ENCODE data around the gene DNAJA2.

DNA sequence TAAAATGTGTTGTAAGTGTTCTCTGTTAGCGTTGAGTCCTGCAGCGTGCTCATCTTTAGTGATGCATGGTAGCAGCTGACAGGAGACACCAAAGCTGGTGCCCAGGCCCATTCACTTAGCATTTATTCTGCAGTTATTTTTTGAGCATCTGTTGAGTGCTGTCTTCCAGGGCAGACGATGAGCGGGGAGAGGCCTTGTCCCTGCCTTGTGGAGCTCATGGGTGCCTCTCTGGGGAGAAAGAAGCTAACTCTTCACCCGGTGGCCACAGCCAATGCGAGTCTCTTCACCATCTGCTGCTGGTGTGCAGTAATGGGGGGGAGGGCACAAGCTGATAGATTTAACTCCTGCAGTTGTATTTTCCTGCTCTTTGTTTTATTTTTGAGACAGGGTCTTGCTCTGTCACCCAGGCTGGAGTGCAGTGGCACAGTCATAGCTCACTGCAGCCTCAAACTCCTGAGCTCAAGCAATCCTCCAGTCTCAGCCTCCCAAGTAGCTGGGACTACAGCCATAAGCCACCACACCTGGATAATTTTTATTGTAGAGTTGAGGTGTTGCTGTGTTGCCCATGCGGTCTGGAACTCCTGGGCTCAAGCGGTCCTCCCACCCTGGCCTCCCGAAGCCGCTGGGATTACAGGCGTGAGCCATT lies 58.8 kb downstream of the DNAJA2 start:
- TF ChIP-seq, protein P1, sequence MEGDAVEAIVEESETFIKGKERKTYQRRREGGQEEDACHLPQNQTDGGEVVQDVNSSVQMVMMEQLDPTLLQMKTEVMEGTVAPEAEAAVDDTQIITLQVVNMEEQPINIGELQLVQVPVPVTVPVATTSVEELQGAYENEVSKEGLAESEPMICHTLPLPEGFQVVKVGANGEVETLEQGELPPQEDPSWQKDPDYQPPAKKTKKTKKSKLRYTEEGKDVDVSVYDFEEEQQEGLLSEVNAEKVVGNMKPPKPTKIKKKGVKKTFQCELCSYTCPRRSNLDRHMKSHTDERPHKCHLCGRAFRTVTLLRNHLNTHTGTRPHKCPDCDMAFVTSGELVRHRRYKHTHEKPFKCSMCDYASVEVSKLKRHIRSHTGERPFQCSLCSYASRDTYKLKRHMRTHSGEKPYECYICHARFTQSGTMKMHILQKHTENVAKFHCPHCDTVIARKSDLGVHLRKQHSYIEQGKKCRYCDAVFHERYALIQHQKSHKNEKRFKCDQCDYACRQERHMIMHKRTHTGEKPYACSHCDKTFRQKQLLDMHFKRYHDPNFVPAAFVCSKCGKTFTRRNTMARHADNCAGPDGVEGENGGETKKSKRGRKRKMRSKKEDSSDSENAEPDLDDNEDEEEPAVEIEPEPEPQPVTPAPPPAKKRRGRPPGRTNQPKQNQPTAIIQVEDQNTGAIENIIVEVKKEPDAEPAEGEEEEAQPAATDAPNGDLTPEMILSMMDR (IDR thresholded peaks at IDR 0.05), result no peak
- TF ChIP-seq, protein P2, sequence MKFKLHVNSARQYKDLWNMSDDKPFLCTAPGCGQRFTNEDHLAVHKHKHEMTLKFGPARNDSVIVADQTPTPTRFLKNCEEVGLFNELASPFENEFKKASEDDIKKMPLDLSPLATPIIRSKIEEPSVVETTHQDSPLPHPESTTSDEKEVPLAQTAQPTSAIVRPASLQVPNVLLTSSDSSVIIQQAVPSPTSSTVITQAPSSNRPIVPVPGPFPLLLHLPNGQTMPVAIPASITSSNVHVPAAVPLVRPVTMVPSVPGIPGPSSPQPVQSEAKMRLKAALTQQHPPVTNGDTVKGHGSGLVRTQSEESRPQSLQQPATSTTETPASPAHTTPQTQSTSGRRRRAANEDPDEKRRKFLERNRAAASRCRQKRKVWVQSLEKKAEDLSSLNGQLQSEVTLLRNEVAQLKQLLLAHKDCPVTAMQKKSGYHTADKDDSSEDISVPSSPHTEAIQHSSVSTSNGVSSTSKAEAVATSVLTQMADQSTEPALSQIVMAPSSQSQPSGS (CRISPR knock-in tag; IDR thresholded peaks at IDR 0.05; ENCODE audit: borderline replicate concordance, low read depth), result no peak
- no peak for TF ChIP-seq CREM (CRISPR knock-in tag; IDR thresholded peaks at IDR 0.05)
- TF ChIP-seq FOXK1 (CRISPR knock-in tag; IDR thresholded peaks at IDR 0.05), result no peak
- TF ChIP-seq MXD4 (CRISPR knock-in tag; IDR thresholded peaks at IDR 0.05; ENCODE audit: borderline replicate concordance), result no peak
- TF ChIP-seq, protein P3, sequence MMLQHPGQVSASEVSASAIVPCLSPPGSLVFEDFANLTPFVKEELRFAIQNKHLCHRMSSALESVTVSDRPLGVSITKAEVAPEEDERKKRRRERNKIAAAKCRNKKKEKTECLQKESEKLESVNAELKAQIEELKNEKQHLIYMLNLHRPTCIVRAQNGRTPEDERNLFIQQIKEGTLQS (CRISPR knock-in tag; conservative IDR thresholded peaks at IDR 0.05), result no peak
- TF ChIP-seq, protein P4, sequence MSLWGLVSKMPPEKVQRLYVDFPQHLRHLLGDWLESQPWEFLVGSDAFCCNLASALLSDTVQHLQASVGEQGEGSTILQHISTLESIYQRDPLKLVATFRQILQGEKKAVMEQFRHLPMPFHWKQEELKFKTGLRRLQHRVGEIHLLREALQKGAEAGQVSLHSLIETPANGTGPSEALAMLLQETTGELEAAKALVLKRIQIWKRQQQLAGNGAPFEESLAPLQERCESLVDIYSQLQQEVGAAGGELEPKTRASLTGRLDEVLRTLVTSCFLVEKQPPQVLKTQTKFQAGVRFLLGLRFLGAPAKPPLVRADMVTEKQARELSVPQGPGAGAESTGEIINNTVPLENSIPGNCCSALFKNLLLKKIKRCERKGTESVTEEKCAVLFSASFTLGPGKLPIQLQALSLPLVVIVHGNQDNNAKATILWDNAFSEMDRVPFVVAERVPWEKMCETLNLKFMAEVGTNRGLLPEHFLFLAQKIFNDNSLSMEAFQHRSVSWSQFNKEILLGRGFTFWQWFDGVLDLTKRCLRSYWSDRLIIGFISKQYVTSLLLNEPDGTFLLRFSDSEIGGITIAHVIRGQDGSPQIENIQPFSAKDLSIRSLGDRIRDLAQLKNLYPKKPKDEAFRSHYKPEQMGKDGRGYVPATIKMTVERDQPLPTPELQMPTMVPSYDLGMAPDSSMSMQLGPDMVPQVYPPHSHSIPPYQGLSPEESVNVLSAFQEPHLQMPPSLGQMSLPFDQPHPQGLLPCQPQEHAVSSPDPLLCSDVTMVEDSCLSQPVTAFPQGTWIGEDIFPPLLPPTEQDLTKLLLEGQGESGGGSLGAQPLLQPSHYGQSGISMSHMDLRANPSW (CRISPR knock-in tag; conservative IDR thresholded peaks at IDR 0.05; ENCODE audit: low read depth), result no peak
- TF ChIP-seq NR1H2 (CRISPR knock-in tag; IDR thresholded peaks at IDR 0.05), result no peak
- no peak for TF ChIP-seq GABPB1 (CRISPR knock-in tag; IDR thresholded peaks at IDR 0.05)
- TF ChIP-seq, protein P5, sequence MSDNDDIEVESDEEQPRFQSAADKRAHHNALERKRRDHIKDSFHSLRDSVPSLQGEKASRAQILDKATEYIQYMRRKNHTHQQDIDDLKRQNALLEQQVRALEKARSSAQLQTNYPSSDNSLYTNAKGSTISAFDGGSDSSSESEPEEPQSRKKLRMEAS (CRISPR knock-in tag; IDR thresholded peaks at IDR 0.05), result no peak
- TF ChIP-seq ZNF263 (CRISPR knock-in tag; IDR thresholded peaks at IDR 0.05; ENCODE audit: low read depth), result no peak
- TF ChIP-seq, protein P6, sequence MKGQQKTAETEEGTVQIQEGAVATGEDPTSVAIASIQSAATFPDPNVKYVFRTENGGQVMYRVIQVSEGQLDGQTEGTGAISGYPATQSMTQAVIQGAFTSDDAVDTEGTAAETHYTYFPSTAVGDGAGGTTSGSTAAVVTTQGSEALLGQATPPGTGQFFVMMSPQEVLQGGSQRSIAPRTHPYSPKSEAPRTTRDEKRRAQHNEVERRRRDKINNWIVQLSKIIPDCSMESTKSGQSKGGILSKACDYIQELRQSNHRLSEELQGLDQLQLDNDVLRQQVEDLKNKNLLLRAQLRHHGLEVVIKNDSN (CRISPR knock-in tag; IDR thresholded peaks at IDR 0.05), result no peak
- no peak for TF ChIP-seq ZNF232 (CRISPR knock-in tag; IDR thresholded peaks at IDR 0.05)
- no peak for TF ChIP-seq ZNF416 (CRISPR knock-in tag; IDR thresholded peaks at IDR 0.05)

Measured in WTC11 (cell line).